GM12878 (cell line): Measurements from ENCODE around the gene CYP1A2.

ENCODE experiments used
- BCL3 ChIP-seq: IDR thresholded peaks from 2 replicates; pipeline ENCODE4 v1.6.1; 2011; ENCODE audit warnings: borderline replicate concordance, low read depth, mild to moderate bottlenecking, moderate library complexity, low read length; ENCODE audit not compliant: insufficient read depth, poor library complexity, severe bottlenecking
- CEBPB ChIP-seq, 2 experiments: fragments of 150-350 bp in 1 of 2; IDR thresholded peaks; 2 replicates each; pipeline ENCODE4 v1.6.1; 2012 to 2014; ENCODE audit warnings: low read depth in 2 of 2, low read length in 2 of 2, borderline replicate concordance in 1 of 2, inconsistent platforms in 1 of 2
- CTCF ChIP-seq, 3 experiments: IDR thresholded peaks in 2 of 3; conservative IDR thresholded peaks in 1 of 3; 2 replicates each; pipeline ENCODE4 v1.5.1; 2011; ENCODE audit warnings: low read depth in 3 of 3, low read length in 3 of 3, mild to moderate bottlenecking in 3 of 3, control low read depth in 2 of 3, moderate library complexity in 2 of 3, inconsistent platforms in 1 of 3, mixed read lengths in 1 of 3; ENCODE audit not compliant: control insufficient read depth in 2 of 3, insufficient read depth in 1 of 3; ENCODE audit errors: extremely low read depth in 1 of 3
- EGR1 ChIP-seq, 2 experiments: IDR thresholded peaks; 1 replicate in 1 of 2; 2 replicates in 1 of 2; pipeline ENCODE4 v1.6.1; 2011 to 2012; ENCODE audit warnings: low read depth in 2 of 2, low read length in 2 of 2, borderline replicate concordance in 1 of 2, mild to moderate bottlenecking in 1 of 2, moderate library complexity in 1 of 2
- NFYA ChIP-seq: IDR thresholded peaks from 2 replicates; pipeline ENCODE4 v1.6.1; 2011; ENCODE audit warnings: low read depth, mild to moderate bottlenecking, low read length, improper control_type of control experiment, borderline replicate concordance
- NRF1 ChIP-seq: conservative IDR thresholded peaks from 2 replicates; pipeline ENCODE4 v1.6.1; 2011; ENCODE audit warnings: mild to moderate bottlenecking, low read depth, low read length, improper control_type of control experiment
- POLR2A ChIP-seq: IDR thresholded peaks from 2 replicates; pipeline ENCODE4 v1.6.1; 2011; ENCODE audit warnings: low read depth, mild to moderate bottlenecking, low read length
- SIN3A ChIP-seq: IDR thresholded peaks from 2 replicates; pipeline ENCODE4 v1.6.1; 2012; ENCODE audit warnings: low read depth, low read length, improper control_type of control experiment
- SMC3 ChIP-seq: IDR thresholded peaks from 2 replicates; pipeline ENCODE4 v1.6.1; 2011; ENCODE audit warnings: low read length, improper control_type of control experiment, borderline replicate concordance
- YY1 ChIP-seq: IDR thresholded peaks from 2 replicates; pipeline ENCODE4 v1.6.1; 2011; ENCODE audit warnings: low read depth, mild to moderate bottlenecking, low read length

- TF ChIP-seq CEBPB (IDR thresholded peaks at IDR 0.05; ENCODE audit: borderline replicate concordance in 1 of 2, low read depth in 2 of 2, low read length in 2 of 2) (no peak), NFYA (no peak), CTCF (IDR thresholded peaks at IDR 0.05 in 2 of 3, conservative IDR thresholded peaks at IDR 0.05 in 1 of 3; ENCODE audit: control insufficient read depth in 2 of 3, extremely low read depth in 1 of 3, insufficient read depth in 1 of 3, low read depth in 3 of 3, low read length in 3 of 3) (no peak), SMC3 (no peak), NRF1 (no peak), YY1 (0 out of 2 replicates have a peak, but pooled peaks have one; percentile 34), SIN3A (no peak), POLR2A (no peak), BCL3 (no peak), EGR1 (IDR thresholded peaks at IDR 0.05; ENCODE audit: borderline replicate concordance in 1 of 2, low read depth in 2 of 2, low read length in 2 of 2) (no peak)
Observed at GRCh38 chr15:74788042-74788682, 39.5 kb downstream of the CYP1A2 start.
